GM12801 (cell line): ENCODE measurements around the gene TMEM150B.

Experiments used
- CTCF ChIP-seq: IDR thresholded peaks from one replicate; pipeline ENCODE4 v1.5.1; 2011; ENCODE audit warnings: control low read depth; ENCODE audit not compliant: insufficient read length; ENCODE audit errors: extremely low read depth

Gene TMEM150B

GRCh38 chr19:55305491-55305890 is 19.6 kb downstream of the TMEM150B start:
- no peak for TF ChIP-seq CTCF

GRCh38 chr19:55304980-55305379 is 20.2 kb downstream of the TMEM150B start:
- TF ChIP-seq CTCF = no peak

- TF ChIP-seq CTCF = no peak
These were observed 20.7 kb downstream of the TMEM150B start for GRCh38 chr19:55304279-55304978.

DNA sequence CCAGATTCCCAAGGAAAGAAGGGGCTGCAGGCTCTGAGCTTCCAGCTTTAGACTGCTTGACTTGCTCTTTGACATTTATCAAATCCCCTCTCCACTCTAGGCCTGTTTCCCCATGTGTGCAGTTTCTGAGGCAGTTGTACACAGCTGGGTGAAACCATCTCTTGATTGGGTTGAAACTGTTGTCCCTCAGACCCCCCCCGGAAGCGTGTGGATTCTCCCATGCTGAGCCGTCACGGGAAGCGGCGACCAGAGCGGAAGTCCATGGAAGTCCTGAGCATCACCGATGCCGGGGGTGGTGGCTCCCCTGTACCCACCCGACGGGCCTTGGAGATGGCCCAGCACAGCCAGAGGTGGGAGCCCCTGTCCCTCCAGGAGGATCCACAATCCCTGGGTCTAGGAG is 21.7 kb downstream of the TMEM150B start:
- no peak for TF ChIP-seq CTCF

GRCh38 chr19:55302318-55302703 is 22.8 kb downstream of the TMEM150B start:
- no peak for TF ChIP-seq CTCF

- TF ChIP-seq CTCF = peak; percentile 22
These were observed 23.5 kb downstream of the TMEM150B start for GRCh38 chr19:55301459-55302317.

- TF ChIP-seq CTCF = no peak
These were observed 24.2 kb downstream of the TMEM150B start for GRCh38 chr19:55300886-55301458.
